H1 (cell line): Measurements from ENCODE around the gene SPINK4. TPM values are rescaled to one million over a fixed set of nuclear protein-coding genes. Genes with fewer than 3 reads are reported as not detected.

Experiments
- polyA plus RNA-seq, 7 experiments: library from polyadenylated mRNA; depleted of rRNA in 3 of 7; stranded (reverse) in 5 of 7; unstranded in 2 of 7; fragments of >200 nt in 5 of 7; fragments of 200-250 nt in 2 of 7; gene quantifications; 1 replicate in 5 of 7; 2 replicates in 1 of 7; 4 replicates in 1 of 7; pipeline versions ENCODE4 v1.2.1 to v1.2.3, GENCODE V29; 2011 to 2013; ENCODE audit warnings: missing spikeins in 2 of 7, mixed read lengths in 2 of 7
- total RNA-seq: library from RNA; stranded (reverse); fragmentation: NEBNext Ultra II Directional; extraction: Animal tissue kit (Norgen Biotek cat#: 25700); gene quantifications from 2 replicates; pipeline ENCODE4 v1.2.1, GENCODE V29; 2021

The SPINK4 gene
- total and polyA plus RNA-seq, 2 of the 8 experiments (the other 6 are each of a cell fraction or from before 2014, with no cell fraction given), result not detected

Other genes starting within 250 kb of the SPINK4 start
- 40.7 and 41.0 TPM in 2 replicates for gene APTX, start 238.5 kb upstream of the SPINK4 start, total RNA-seq
- 19.7 and 29.9 TPM in 2 replicates for gene APTX, start 238.5 kb upstream of the SPINK4 start, polyA plus RNA-seq (2011; rRNA removed)
- gene DNAJA1, start 214.9 kb upstream of the SPINK4 start, total RNA-seq, result 159 and 169 TPM in 2 replicates
- gene DNAJA1, start 214.9 kb upstream of the SPINK4 start, polyA plus RNA-seq (2011; rRNA removed), result 26.4 and 54.4 TPM in 2 replicates
- gene SMU1, start 163.5 kb upstream of the SPINK4 start, total RNA-seq, result 25.2 and 26.0 TPM in 2 replicates
- gene SMU1, start 163.5 kb upstream of the SPINK4 start, polyA plus RNA-seq (2011; rRNA removed), result 6.5 and 8.4 TPM in 2 replicates
- 17.9 and 18.2 TPM in 2 replicates for gene B4GALT1, start 72.8 kb upstream of the SPINK4 start, total RNA-seq
- 12.6 and 12.8 TPM in 2 replicates for gene B4GALT1, start 72.8 kb upstream of the SPINK4 start, polyA plus RNA-seq (2011; rRNA removed)
- 59.8 and 61.5 TPM in 2 replicates for gene BAG1, start 24.5 kb downstream of the SPINK4 start, total RNA-seq
- 14.7 and 18.3 TPM in 2 replicates for gene BAG1, start 24.5 kb downstream of the SPINK4 start, polyA plus RNA-seq (2011; rRNA removed)
- gene CHMP5, start 24.9 kb downstream of the SPINK4 start, total RNA-seq, result 44.1 and 47.3 TPM in 2 replicates
- gene CHMP5, start 24.9 kb downstream of the SPINK4 start, polyA plus RNA-seq (2011; rRNA removed), result 11.6 and 25.0 TPM in 2 replicates
- 26.1 and 28.4 TPM in 2 replicates for gene NFX1, start 50.3 kb downstream of the SPINK4 start, total RNA-seq
- gene NFX1, start 50.3 kb downstream of the SPINK4 start, polyA plus RNA-seq (2011; rRNA removed), result 19.2 and 19.4 TPM in 2 replicates
- gene AQP7, start 162.4 kb downstream of the SPINK4 start, total RNA-seq, result not detected in 2 replicates
- 0.38 TPM in 1 of 2 replicates, not detected in the other for gene AQP7, start 162.4 kb downstream of the SPINK4 start, polyA plus RNA-seq (2011; rRNA removed)
- gene AQP3, start 207.4 kb downstream of the SPINK4 start, total RNA-seq, result 2.6 and 3.0 TPM in 2 replicates
- gene AQP3, start 207.4 kb downstream of the SPINK4 start, polyA plus RNA-seq (2011; rRNA removed), result 6.4 and 7.6 TPM in 2 replicates
- gene NOL6, start 233.8 kb downstream of the SPINK4 start, total RNA-seq, result 55.0 and 57.9 TPM in 2 replicates
- gene NOL6, start 233.8 kb downstream of the SPINK4 start, polyA plus RNA-seq (2011; rRNA removed), result 44.0 and 50.5 TPM in 2 replicates